HG03025 (cell line): ENCODE measurements around the gene PPFIA4.
"Not testable (repeated sequence)": the region's sequence is repeated elsewhere in the genome, so short reads cannot be mapped to it uniquely, and the experiment has no call there.

Source experiments
- ATAC-seq: cut with Tn5 transposase; IDR thresholded peaks from one replicate; pipeline ENCODE4 v1.9.1; 2021; ENCODE audit warnings: mild to moderate bottlenecking, moderate library complexity; ENCODE audit not compliant: unreplicated experiment, low FRiP score

PPFIA4 gene

DNA sequence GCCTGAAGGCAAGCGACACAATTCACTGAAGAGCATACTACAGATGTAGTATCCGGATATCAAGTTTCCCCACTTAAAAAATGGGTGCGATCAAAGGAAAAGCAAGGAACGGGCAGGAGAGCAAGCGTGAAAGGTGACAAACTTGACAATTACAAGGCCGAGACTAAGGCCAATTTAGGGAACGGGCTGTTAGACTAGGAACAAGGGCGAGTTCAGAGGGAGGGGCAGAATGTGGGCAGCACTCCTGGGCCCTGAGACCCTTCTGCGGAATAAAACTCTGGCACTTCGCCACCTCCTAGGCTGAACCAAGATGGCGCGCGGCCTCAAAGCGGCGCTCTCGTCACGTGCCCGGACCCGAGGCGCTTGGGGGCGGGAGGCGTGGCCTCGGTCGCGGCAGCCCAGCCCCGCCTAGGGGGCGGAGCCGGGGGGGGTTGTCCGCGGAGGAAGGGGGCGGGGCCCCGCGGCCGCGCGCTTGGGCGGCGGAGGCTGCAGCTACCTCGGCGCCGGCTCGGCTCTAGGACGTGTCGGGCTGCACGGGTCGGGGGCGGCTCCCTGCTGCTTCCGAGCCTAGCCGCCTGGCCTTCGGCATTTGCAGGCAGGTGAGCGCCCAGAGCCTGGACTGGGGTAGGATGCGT, at the start of gene PPFIA4:
Gene PPFIA4, plus strand, starts transcription at position 461 of the 635 bp plus-strand sequence. CDS start 12,518 bp downstream, outside the sequence.
- ATAC-seq: peak; percentile 45

DNA sequence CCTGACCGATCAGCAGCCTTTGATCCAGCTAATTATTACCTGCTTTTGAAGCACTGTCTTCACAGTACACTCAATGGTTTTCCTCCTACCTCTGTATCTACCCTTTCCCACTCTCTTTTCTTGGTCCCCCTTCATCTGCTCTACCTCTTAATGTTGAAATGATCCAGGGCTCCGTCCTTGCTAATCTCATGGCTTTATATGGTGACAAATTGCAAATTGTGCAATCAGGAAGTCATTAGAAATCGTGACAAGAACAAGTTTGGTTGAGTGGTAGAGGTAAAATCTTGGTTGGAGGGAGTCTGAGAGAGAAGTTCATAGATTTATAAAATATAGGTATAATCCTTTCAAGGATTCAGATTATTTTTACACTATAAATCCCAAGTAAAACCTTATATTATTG, 49.7 kb upstream of the PPFIA4 start:
- no peak for ATAC-seq

DNA sequence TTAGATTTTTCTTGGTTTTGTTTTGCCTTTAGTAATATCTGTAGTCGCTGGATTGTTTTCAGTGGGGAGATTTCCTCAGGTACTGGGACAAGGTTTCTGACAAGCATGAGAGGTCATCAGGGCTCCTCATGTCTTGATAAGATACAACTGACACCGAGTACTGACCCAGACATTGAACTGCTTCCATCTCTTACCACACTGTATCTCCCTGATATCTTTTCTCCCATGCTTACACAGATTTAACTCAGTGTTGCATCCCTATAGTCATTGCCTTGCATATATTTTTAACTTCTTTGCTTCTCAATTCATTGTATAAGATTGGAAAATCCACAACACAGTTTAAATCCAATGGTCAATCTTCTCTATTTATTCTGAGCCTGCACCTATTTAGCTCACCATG, 46.8 kb upstream of the PPFIA4 start:
- no peak for ATAC-seq

DNA sequence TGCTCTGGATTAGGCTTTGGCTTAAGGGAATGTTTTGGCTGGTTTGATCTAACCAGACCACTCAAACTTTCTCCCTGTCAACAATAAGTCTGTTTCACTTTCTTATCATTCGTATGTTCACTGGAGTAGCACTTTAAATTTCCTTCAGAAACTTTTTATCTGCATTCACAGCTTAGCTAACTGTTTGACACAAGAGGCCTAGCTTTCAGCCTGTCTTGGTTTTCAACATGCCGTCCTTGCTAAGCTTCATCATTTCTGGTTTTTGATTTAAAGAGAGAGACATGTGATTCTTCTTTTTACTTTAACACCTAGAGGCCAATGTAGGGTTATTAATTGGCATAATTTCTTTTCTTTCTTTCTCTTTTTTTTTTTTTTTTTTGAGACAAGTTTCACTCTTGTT, 44.4 kb upstream of the PPFIA4 start:
- no peak for ATAC-seq

DNA sequence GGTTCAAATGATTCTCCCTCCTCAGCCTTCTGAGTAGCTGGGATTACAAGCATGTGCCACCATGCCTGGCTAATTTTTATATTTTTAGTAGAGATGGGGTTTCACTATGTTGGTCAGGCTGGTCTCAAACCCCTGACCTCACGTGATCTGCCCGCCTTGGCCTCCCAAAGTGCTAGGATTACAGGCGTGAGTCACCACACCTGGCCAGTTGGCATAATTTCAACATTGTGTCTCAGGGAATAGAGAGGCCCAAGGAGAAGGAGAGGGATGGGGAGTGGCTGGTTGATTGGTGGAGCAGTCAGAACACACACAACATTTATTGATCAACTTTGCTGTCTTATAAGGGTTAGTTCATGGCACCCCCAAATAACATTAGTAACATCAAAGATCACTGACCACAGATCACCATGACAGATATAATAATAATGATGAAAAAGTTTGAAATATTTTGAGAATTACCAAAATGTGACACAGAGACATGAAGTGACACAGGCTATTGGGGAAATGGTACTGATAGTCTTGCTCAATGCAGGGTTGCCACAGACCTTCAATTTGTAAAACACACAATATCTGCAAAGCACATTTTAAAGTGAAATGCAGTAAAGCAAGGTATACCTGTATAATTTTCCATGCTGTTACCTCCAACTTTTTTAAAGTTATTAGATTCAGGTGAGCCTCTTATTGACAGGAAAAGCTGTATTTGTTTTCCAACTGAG, 43.4 kb upstream of the PPFIA4 start:
- ATAC-seq: no peak

DNA sequence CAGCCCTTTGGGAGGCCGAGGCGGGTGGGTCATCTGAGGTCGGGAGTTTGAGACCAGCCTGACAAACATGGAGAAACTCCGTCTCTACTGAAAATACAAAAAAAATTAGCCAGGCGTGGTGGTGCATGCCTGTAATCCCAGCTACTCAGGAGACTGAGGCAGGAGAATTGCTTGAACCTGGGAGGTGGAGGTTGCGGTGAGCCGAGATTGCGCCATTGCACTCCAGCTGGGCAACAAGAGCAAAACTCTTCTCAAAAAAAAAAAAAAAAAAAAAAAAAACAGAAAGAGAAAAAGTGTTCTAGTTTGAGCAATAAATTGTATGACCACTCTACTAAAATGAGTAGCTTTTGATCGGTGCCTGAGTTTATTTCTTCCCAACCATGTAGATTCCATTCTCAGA, 40.2 kb upstream of the PPFIA4 start:
- ATAC-seq: not testable (repeated sequence)

DNA sequence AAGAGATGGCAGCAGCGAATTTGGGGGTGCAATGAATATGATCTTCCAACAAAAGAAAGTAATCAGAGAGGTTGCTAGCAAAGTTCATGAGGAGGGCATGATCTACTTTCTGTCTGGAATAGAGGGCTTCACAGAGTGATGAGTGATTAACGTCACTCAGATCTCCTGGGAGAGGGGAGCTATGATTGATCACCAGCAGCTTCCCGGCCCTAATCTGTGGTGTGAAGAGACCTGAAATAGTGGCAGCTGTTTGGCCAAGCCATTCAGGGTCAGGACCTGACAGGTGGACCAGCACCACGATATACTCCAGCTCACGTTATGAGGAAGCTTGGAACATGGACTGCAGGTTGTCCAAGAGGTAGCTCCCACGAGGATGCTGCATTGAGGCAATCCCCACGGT, 39.0 kb upstream of the PPFIA4 start:
- ATAC-seq: no peak

DNA sequence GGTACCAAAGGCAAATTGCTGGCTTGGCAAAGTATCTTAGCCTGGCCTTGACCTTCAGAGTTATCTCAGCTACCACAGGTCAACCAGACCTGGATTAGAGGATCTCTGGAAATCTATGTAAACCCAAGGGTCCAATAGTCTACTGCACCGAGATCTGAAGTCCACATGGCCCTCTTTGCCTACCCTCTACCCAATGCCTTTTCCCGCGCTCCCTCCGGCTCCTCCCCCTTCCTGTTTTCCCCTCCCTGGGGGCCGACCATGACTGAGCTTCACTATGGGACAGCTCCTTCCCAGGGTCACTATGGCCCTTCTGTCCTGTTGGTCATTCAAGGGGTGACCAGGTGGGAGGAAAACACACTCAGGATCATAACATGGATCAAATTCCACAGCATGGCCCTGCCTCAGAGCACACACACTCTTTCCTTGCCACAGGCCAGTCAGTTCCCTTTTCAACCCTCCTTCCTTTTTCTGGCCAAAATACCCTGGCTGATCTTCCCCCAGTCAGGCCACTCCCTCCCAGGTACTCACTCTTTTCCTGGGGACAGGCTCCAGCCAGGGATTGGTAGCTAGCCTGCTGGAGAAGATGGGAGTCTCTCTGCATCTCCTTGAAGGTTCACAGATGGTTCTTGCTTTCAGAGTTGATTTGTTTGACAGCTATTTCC, 38.2 kb upstream of the PPFIA4 start:
- ATAC-seq: no peak

DNA sequence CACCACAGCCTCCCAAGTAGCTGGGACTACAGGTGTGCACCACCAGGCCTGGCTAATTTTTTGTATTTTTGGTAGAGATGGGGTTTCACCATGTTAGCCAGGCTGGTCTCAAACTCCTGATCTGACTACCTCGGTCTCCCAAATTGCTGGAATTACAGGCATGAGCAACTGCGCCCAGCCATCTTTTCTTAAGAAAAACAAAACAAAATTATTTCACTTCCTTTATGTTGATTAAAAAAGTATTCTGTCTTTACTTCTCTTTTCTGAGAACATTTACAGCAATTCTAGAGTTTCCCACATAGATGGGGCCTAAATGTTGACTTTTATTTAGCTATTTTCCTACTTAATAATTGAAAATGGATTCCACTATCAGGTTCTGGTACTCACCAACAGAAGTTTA, 36.4 kb upstream of the PPFIA4 start:
- ATAC-seq: no peak

DNA sequence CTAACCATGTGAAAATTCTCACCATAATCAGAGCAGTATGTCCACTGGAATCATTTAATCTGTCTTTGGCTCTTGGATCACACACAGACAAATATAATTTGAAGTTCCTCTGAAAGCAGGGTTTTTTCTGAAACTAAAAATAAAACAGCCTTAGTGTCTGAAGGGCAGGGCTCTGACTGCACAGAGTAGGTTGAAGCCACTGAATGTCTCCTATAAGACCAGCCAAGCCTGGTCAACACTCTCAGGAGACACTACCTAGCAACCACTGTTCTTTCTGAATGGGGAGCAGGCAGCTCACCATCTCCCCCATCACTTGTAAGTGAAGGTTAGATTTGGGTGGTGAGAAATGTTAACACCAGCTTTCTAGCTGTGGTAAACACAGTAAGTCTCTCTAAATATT, 35.2 kb upstream of the PPFIA4 start:
- ATAC-seq: no peak

DNA sequence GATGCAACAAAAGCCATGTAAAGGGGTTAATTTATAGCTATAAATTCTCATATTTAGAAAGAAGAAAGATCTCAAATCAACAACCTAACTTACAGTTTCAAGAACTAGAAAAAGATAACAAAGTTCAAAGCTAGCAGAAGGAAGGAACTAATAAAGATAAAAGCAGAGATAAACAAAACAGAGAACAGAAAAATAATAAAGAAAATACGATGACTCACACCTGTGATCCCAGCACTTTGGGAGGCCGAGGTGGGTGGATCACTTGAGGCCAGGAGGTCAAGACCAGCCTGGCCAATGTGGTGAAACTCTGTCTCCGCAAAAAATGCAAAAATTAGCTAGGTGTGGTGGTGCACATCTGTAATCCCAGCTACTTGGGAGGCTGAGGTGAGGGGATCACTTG, 31.5 kb upstream of the PPFIA4 start:
- no peak for ATAC-seq

DNA sequence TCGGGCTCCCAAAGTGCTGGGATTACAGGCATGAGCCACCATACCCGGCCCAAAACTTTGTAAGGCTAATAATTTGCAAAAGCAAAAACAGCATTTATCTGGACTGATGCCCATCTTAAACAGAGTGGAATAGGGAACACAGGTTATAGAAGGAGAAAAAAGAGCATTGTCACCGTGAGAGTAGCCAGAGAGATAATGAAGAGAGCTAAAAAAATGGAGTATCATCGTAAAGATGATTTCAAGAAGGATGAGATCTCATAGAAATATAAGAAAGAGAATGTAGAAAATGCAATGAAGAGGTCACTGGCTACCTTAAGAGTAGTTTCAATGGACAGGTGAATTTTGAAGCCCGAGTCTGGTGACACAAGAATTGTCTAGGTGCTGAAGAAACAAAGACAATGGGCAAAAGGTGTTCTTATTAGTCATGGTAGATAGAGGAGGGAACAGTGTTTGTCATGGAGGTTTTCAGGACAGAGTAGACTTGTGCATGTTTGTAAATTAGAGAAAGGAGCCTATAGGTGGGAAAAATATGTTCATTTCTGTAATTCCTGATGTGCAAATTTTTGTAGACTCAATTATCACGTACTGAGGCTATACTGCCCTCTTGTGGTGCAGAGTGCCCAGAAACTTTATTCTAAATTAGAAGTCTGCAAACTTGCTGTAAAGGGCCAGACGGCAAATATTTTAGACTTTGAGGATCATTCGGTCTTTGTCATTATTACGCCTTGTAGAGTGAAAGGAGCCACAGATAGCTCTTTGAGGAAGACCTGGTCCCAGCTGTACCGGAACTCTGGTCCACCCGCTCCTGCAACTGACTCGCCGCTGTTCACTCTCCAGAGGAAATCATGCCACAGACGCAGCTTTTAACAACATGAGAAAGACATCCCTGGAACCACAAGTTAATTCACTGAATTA, 27.2 kb upstream of the PPFIA4 start:
- ATAC-seq: no peak

DNA sequence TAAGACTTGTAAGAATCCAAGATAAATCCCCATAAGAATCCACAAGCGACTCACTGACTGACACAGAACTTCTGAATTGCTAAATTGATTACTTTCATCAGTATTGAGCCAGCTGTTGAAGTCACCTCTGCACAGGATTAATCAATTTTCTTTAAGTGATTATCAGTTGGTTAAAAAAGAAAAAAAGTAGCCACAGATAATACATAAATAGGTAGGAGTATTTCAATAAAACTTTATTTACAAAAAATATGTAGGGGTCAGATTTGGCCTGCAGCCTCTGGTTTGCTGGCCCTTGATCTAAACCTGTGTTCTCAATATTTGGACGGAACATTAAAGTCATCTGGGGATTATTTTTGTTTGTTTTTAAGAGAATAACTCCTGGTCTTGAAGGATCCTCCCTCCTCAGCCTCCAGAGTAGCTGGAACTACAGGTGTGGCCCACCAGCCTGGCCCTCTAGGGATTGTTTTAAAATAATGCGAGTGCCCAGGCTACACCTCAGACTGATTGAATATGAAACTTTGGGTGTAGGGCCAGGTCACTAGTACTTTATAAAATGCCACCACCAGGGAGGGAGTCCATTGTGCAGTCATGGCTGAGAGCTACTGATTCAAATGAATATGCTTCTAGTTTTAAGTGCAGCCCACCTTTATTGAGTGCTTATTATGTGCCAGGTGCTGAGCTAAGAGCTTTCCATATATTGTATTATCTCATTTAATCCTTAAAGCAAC, 25.9 kb upstream of the PPFIA4 start:
- no peak for ATAC-seq

DNA sequence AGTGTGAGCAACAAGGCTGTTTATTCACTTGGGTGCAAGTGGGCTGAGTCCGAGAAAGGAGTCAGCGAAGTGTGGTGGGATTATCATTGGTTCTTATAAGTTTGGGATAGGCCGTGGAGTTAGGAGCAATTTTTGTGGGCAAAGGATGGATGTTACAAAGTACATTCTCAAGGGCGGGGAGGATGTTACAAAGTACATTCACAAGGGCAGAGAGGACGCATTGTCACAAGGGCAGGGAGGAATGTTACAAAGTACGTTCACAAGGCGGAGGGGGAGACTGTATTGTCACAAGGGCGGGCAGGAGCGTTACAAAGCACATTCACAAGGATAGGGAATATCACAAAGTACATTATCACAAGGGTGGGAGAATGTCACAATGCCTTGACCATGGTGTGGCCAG, 24.3 kb upstream of the PPFIA4 start:
- ATAC-seq: no peak

DNA sequence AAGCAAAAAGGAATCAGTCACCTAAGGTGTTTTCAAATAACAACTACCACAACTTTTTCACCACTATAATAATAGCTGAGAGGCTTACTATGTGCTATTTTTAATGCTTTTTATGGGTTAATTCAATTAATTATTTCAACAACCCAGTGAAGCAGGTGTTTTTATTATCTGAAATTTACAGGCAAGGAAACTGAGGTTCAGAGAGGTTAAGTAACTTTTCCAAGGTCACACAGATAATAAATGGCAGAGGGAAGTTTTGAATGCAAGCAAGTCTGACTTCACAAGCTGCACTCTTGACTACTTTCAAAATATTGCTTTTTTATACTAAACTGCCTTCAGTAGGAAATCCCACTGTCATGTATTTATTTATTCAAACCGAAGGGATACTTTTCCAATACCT, 23.3 kb upstream of the PPFIA4 start:
- ATAC-seq: no peak

DNA sequence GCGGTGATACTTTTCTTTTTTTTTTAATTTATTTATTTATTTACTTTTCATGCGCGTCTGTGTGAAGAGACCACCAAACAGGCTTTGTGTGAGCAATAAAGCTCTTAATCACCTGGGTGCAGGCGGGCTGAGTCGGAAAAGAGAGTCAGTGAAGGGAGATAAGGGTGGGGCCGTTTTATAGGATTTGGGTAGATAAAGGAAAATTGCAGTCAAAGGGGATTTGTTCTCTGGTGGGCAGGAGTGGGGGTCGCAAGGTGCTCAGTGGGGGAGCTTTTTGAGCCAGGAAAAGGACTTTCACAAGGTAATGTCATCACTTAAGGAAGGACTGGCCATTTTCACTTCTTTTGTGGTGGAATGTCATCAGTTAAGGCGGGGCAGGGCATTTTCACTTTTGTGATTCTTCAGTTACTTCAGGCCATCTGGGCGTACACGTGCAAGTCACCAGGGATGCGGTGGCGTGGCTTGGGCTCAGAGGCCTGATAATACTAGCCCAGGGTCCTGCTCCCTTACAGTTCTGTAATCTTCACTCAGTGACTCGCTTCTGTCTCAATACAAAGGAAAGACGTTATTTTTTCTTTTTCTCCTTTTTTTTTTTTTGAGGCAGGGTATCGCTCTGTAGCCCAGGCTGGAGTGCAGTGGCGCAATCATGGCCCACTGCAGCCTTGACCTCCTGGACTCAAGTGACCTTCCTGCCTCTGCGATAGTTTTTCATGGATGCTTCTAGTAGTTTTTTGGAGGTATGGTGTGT, 20.7 kb upstream of the PPFIA4 start:
- not testable (repeated sequence) for ATAC-seq

DNA sequence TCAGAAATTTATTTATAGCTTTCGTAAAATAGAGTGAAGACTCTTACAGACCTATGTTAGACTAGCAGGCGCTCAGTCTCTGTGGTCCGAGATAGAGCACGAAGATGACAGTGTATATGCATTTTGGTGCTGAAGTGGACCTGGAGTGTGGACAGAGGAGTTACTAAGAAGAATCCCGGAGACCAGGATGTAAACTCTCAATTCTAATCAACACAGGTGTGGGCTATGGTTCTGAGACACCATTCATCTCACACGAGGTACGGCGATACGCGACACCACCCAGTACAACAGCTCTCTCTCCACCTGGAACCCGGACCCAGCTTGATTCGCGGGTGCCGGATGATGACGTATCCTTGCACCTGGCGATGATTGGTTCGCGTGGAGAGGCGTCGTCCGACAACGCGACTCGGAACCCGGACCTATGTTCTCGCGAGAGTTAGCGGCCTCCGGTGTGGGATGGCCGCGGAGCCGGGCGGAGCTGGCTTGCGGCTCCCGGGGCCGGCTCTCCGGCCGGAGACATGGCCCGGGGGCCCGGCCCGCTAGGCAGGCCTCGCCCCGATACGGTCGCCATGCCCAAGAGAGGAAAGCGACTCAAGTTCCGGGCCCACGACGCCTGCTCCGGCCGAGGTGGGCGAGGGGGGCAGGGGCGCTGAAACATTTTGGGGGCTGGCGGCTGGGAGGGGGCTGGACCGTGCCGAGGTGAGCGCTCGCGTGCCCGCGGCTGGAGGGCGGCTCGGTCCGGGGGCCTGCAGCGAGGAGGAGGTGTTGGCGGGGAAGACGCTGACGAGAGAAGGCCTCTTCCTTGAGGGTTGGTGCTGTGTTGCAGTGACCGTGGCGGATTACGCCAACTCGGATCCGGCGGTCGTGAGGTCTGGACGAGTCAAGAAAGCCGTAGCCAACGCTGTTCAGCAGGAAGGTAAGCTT, 19.1 kb upstream of the PPFIA4 start, which contains the start of gene TMEM183A:
Gene TMEM183A, plus strand, starts transcription at position 427 of the 924 bp plus-strand sequence. Its CDS starts 92 bp downstream, at position 519.
- peak; percentile 88 for ATAC-seq

DNA sequence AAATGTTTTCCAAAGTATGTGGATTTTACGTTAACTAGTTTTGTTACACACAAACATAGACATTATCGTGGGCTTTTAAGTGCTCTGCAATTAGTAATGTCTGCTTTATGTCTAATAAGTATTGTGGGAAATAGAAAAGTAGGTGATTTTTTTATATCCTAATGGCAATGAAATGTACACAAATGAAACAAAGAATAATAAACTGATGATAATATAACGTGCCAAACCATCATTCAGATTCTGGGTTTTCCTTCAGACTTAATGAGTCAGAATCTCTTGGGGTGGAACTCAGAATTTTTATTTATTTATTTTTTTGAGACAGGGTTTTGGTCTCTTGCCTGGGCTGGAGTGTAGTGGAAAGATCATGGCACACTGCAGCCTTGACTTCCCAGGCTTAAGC, 17.1 kb upstream of the PPFIA4 start:
- ATAC-seq: no peak
